B cell (primary cell): ENCODE measurements around the gene CELA3A.

Experiments
- CTCF ChIP-seq: fragments of 200-600 bp; IDR thresholded peaks from one replicate; pipeline ENCODE4 v1.8.0; 2022; ENCODE audit warnings: antibody characterized with exemption, mild to moderate bottlenecking
- EZH2 ChIP-seq: IDR thresholded peaks from 2 replicates; pipeline ENCODE4 v1.6.1; 2012; ENCODE audit warnings: borderline replicate concordance, low read depth, mild to moderate bottlenecking, moderate library complexity, low read length; ENCODE audit not compliant: insufficient read depth, poor library complexity, severe bottlenecking

GRCh38 chr1:22045604-22046228 lies 44.3 kb downstream of the CELA3A start:
- no peak for TF ChIP-seq CTCF
- TF ChIP-seq EZH2, result no peak
